RKO (cell line): ENCODE measurements around the gene ITGB7.

Experiments used
- DNase-seq: peaks from one replicate; pipeline ENCODE4 v3.0.0-alpha.2; 2016; ENCODE audit warnings: low spot score

ITGB7 gene

DNA sequence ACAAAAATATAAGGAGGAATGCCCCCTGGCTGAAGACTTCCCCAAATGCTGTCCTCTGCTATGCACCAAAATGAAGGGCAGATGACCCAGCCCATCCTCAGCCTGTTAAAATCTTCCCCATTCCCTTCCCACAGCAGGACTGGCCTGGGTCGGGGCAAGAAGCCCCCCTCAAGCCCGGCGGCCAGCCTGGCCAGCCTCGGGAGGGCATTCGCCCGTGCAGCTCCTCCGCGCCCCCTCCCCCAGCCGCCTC lies 24.5 kb upstream of the ITGB7 start:
- no peak for DNase-seq

DNA sequence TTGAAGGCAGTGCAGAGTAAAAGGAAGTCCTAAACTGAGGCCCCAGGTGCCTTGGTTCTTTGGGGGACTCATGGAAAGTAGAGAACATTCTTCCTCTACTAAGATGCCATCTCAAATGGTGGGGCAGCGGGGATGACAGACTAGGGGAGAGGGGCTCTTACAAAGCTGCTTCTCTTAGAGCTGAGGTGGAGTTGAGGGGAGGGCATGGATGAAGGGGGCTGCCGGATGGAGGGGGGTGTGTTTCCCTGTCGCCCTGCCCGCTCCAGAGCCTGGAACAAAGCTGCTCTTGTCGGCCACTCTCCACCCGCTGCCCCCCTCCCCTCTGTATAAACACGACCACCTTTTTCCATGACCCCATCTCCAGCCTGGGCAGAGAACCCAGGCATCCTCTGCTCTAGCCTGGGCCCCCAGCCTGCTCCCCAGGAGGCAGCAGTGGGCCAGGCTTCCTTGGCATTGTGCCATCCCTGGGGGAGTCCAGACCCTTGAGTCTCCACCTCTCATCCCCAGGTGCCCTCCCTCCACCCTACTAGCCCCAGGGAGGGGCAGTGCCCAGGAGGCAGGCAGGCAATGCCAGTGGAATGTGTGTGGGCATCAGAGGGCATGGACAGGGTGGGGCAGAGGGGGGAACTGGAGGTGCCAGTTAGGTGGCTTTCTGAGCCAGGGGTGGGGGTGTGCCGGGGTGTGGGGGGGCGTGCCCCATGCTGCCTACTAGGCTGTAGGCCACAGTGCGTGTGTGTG lies 23.2 kb upstream of the ITGB7 start:
- no peak for DNase-seq

DNA sequence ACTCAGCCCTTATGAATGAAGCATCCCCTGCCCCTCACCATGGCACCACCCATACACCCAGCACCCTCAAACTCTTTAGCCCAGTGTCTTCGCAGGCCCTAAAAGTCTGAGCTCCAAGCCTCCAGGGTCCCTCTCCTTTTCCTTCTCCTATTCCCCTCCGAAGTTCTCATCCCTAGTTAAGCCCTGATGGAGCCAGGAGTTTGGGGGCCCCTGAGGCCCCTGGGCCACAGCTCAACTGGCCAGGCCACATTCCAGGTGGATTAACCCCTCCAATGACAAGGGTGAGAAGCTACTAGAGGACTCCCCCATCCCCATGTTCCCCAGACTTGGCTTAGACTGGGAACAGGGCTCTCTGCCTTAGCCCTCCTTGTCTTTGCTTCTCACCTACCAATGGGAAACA lies 22.4 kb upstream of the ITGB7 start:
- no peak for DNase-seq

DNA sequence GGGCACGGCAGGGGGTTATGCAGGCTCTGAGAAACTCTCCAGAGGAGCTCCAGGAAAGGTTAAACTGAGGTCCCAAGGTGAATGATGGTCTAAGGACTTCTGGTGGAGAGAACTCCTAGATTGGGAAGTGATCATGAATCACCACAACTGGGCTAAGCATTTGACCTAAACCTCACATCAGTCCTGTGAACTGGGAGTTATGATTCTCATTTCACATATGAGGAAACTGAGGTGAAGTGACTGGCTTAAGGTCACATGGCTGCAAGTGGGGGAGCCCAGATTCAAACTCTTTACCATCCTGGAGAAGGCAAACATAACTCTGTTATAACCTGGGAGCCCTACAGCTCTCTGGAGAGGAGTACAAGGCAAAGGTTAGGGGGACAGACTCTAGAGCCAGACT lies 20.8 kb upstream of the ITGB7 start:
- no peak for DNase-seq

DNA sequence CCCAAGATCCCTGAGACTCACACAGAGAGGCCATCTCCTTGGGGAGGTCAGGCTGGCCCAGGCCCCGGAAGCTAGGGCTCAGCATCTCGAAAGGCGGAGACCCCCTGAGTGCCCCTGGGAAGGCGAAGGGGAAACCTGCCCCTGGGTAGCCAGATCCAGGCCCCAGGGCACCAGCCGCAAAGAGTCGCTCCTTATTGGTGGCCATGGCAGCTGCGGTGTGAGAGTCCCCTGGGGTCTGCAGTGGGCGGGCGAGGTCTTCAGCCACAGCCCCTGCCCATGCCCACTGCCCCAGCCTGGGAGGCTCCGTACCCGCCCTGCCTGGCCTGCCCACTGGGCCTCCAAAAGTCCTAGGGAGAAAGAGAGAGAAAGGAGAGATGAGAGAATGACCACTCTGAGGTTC lies 20.3 kb upstream of the ITGB7 start:
- DNase-seq, result no peak

DNA sequence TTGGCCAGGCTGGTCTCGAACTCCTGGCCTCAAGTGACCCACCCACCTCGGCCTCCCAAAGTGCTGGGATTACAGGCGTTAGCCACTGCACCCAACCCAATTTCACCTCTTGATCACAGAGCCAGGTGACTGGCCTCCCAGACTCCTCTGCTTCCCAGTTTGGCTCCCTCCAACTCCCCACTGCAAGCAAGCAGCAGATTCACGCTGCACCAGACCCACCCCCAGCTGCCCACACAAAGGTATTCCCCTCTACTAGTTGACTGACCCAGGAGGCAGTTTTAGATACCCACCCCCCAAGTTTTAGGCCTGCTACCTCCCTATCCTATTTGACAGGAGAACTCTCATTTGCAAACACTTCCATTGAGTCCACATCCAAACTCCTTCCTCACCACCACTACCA lies 19.8 kb upstream of the ITGB7 start:
- no peak for DNase-seq

DNA sequence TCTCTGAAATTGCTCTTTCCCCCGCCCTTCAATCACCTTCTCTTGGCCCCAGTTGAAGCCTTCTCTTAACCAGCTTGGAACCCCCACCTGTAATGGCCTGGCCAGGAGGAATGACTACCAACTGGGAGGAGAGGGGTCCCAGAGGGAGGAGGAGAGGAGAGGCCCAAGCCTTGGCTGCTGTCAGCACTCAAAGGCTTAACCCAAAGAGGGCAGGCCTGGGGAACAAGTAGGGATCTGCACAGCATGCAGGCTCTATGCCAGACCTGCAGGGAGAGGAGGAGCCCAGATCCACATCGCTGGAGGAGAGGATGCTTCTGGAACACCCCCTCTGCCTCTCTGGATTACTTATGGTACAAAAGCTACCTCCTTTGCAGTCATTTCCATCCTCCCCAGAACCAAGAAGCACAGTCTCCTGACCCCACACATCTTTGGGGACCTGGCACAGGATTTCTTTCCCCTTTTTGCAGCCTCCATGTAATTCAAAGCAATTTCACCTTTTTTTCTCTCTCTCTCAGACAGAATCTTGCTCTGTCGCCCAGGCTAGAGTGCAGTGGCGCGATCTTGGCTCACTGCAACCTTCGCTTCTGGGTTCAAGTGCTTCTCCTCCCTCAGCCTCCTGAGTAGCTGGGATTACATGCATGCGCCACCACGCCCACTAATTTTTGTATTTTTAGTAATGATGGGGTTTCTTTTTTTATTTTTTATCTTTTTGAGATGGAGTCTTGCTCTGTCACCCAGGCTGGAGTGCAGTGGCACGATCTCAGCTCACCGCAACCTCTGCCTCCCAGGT lies 18.8 kb upstream of the ITGB7 start:
- DNase-seq, result no peak

DNA sequence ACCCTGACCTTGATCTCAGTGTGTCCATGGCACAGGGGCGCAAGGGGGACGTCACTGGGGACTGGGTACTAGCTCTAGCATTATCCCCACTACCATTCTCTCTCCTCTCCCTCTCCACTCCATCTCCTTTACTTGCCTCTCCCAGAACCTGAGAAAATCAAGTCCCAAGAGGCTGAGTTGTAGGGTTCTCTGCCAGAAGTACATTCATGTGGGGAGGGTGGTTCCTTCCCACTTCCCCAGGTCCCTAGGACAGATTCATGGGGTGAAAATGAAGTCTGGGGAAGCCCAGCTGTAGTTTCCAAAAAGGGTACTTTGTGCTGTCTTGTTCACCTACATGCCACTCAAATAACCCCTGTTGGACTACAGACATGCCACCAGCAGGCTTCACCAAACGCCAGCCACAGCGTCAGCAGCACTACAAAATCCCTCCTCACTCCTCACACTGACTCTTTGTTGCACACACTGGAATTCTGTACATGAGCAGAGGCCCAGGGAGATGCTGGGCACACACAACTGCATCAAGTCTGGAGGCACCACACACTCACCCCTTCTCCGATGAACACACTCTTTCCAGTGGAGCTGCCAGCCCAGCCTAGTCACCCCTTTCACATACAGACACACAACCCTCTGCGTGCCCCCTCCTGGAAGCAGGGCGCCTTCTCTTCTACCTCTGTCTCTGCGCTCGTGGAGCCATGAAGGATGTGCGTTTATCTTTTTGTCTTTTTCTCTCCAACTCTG lies 18.0 kb upstream of the ITGB7 start:
- no peak for DNase-seq

DNA sequence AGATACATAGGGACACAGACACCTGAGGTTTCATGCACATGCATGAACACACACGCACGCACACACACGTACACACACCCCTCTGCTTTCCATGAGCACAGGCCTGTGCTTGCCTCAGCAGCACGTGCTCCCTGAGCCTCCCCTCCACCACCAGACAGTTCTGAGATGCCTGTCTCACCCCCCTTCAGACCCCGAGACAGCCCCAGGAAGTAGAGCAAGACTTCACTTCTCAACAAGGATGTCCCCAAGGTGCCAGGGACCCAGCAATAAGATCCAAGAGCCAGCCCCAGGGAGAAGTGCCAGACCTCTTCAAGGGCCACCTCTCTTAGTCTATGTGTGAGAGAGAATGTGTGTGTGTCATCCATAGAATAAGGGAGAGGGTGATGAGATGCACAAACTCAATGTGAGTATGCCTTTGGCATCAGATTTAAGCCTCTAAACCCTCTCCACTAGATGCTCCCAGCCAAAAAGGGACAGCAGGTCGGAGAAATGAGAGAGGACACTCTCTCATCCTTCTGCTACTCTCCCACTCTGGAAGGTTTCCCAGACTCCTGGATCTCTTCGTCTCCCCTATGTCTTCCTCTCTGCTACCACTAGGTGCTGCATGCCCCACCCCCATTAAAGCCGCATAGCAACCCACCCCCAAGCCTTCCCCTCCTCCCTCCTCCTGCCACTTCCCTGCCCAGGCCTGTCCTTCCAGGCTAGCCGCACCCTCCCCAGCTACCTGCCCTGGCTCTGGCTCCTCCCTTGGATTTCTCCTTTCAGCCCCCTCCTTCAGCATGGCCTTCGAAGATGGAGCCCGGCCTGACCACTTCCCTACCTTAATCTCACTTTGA lies 17.2 kb upstream of the ITGB7 start:
- DNase-seq, result no peak

DNA sequence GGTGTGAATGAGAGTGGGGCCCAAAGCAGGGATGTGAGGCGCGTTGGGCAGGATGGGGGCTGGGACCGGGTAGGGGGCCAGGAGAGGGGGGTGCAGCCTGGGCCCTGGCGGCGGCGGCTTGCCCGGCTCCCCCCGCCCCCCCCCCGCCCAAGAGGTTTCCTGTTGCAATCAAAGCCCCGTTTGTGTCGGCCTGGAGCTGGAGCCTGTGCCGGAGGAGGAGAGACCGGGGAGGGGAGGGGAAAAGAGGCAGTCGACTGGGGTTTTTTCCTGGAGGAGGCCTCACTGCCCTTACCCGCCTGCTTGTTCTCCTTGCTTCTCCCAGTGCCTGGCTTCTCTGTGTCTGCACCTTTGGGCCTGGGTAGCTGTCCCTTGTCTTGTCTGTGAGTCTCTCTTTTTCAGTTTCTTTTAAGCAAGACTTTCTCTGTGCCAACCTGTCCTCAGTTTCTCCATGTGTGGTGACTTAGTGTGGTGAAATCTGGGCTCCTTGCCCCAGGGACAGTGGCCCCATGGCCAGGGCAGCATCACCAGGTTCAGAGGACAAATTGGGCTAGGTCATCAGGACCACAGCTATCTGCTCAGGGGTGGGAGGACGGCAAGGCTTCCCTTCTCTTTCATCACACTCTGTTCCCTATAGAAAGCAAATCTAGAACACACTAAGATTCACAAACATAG lies 16.5 kb upstream of the ITGB7 start:
- no peak for DNase-seq

DNA sequence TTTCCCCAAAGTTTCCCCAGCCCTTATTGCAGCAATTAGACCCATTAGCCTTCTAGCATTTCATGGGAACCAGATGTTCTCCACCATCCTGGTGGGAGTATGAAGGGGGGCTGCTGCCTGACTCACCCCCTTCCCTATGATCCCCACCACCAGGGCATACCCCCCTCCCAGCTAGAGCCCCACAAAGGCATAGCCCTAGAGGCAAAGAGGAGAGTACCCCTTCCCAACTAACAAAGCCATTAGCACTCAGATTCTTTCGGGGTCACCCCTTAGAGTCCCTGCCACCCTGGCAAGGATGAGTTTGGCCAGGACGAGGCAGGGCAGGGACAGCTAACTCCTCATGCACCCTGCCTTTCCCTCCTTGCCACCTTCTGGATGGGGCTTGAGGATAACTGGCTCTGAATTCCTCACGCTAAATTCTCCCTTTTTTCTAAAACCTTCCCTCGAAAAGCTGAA lies 15.8 kb upstream of the ITGB7 start:
- no peak for DNase-seq

DNA sequence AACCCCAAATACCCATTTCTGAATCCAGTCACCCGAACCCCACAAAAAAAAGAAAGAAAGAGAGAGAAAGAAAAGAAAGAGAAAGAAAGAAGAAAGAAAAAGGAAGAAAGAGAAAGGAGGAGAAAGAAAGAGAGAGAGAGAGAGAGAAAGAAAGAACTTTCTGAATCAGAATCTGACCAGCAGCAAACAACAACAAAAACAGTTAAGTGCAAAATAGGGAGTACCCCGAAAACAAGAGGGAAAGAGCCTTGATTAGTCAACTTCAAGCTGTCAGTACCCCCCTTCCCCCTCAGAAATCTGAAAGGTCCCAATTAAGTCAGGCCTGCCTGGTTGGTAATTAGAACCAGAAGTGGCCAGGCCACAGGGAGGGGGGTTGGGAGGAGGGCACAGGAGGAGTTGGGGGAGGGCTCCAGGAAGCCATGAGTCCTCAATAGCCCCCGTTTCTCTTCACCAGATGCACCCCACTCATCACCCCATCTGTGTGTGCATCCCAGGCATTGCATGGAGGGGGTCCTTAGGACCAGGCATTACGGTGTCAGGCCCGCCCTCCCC lies 15.2 kb upstream of the ITGB7 start:
- no peak for DNase-seq

DNA sequence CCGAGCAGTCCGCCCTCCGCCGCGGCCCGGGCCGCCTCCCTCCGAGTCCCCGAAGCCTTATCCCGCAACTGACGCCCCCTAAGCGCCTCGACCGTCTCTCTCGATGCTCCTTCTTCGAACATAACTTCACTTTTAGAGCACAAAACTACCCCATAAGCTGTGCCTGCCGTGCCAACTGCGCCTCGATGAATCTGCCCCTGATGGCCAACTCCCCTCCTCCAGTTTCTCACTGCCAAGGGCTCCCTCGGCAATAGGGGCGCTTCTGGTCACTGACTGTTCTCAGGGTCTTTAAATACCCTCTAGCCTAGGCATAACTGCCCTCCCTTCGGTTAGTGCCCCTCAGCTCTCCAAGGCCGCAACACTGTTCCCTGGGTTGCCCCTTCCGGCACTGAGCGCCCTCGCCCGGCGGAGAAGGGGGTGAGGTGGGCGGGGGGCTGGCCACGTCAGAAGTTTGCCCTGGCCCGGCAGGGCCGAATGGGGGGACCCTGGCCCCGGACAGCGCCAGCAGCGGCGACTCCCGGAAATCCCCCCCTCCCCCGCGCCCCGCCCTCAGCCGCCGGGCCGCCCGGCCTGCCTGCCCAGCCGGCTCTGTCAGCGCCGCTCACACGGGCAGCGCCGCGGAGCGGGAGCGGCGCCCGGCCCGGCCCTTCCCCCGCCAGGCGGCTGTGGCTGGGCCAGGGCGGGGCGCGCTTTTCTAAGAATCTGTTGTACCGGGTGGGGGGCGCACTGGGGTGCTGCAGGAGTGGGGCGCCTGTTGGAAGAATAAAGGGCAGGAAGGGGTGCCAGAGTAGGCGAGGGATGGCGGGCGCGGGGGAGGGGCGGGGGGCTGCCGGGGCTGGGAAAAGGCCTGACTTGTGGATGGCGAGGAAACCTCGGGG lies 14.4 kb upstream of the ITGB7 start:
- DNase-seq, result peak; percentile 60

DNA sequence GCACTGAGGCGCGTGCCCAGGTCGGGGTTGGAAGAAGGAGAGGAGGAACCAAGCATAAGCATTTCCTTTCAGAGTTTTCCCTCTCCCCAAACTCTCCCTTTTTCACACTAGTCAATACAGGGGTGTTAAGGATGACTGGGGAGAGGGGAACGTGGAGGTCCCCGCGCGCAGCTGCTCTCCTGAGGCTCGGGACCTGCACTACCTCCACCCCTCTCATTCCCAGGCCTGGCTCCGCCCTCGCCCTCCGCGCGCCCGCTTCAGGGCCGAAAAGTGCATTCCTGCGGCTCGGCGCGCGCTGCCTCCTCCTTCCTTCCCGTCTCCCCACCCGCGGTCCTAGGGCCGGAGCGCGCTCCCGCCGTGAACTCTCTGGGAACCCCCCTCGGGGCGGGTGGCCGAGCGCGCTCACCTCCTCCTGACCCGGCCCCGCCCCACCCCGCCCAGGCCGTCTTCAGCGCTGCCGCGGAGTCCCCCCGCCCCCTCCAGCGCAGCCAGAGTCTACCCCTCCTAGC lies 13.7 kb upstream of the ITGB7 start:
- DNase-seq, result peak; percentile 93

DNA sequence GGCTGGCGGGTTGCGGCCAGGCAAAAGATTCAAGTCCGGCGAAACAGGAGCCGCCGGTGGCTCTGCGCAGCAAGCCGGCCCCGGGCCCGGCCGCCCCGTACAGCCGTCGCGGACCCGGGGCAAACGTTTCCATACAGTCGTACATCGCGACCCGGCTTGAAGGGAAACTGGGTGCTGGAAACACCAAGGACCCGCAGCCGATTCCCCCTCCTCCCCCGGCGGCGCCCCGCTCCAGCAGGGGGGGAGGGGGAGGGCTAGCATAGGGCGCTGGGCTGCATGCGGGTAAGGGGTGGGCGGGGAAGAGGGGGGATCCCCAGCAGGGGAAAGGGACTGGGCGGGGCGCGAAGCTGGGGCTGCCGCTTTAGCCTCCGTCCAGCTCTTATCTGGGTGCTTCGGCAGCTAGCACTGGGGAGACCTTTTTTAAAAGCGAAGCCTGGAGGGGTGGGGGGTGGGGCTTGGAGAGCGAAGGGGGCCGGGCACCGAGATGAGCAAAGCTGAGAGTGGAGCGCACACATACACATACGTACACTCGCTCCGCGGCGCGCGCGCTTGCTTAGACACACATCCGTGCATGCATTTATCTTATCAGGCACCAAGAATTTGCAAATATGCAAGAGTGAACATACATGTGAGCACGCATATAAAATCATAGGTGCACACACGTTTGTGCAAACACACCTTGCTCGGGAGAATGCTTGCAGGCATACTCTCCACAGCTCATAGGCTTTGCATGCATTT lies 13.1 kb upstream of the ITGB7 start:
- peak; percentile 91 for DNase-seq

DNA sequence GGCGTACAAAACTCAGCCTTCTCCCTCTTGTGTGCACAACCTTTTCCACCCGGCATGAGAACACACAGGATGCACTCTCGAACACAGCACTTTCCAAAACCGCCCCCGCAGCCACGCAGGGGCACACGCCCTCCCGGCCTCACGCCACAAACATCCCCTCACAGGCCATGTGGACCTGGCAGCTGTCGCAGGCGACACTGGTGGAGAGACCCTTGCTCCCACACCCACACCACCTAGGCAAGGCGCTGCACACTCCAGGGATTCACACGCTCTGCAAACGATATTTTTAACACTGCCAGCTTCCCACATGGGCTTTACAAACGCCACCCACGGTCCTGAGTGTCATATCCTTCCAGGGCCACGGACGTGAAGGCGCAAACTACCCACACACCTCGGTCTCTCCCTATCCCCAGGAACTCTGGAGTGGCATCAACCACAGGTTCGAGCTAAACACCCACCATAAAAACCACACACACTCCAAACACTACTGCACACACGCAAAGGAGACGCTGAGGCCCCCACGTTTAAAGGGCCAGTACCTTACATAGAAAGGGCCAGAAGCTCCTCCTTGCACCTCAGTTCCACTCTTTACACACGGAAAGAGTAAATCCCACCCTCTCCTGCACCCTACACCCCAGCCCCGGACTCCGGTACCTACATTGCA lies 12.4 kb upstream of the ITGB7 start:
- peak; percentile 53 for DNase-seq

DNA sequence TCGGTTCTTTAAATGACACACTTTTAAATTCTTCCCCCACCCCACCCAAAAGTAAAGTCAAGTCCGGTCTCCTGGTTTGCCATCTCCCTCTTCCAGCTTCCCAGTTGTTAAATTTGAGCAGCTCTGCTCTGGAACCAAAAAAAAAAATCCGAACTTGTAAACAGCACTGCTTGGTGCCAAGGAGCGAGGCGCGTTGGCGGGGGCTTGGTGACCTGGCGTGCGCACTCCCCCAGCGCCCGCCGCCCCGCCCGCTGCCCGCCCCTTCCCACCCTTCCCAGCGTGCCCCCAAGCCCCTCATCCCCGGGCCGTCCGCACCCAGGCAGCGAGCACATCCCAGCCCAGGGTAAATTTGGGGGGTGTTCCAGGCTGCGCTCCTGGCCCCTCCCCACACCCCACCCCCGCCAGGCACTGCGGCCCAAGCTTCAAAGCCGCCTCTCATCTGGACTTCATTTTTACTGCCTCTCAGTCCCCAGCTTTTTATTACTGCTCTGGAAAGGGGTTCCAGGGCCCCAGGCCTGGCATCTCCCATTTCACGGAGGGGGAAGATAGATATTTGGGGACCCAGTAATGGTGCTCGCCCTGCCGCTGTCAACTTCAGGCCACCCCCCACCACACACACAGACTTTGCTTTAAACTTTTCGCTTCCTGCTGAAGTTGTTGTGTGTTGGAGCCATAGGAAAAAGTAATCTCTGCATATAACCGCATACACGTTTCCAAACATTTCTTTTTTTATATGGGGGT lies 11.7 kb upstream of the ITGB7 start:
- peak; percentile 39 for DNase-seq

DNA sequence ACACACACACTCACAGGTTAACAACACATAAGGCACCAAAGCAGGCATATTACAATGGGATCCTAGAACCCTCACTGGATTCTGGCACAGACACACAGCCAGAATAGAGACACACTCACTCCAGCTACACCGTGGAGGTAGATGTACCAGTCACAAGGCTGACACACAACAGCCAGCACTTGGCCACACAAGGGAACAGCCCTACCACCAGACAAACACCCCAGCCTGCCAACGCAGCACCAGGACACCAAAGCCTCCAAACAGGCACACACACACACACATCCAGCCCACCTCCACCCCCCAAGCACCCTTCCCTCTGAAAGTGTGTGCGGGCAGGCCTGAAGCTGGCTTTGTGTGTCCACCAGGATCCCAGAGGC lies 10.9 kb upstream of the ITGB7 start:
- DNase-seq, result no peak
